Heart left ventricle (tissue), 13 donors: ENCODE results near the gene HTR2A.

ENCODE experiments used
- CTCF ChIP-seq, 12 donors: fragments of 200-600 bp; sonication (generic) in 4 of 12; IDR thresholded peaks; one replicate each; pipeline versions ENCODE4 v1.5.0 to v1.8.0; 2018 to 2022; ENCODE audit warnings: antibody characterized with exemption in 12 of 12, mild to moderate bottlenecking in 5 of 12
- POLR2A ChIP-seq, 2 donors: fragments of 450-650 bp; IDR thresholded peaks; one replicate each; pipeline ENCODE4 v1.6.1; 2017; ENCODE audit warnings: antibody characterized with exemption in 2 of 2, mild to moderate bottlenecking in 2 of 2, moderate library complexity in 2 of 2
- donor health status: ischemic (EF 13 %, LVEDD 7.1; RV severe dilation, severe dysfunction).
- donor health status: DM: no; HTN: yes; CAD: no.
- donor health status: DM: no; HTN: no; CAD: no.
- donor health status: ischemic (EF 25% LVEDD 6.9; RV normal size, moderate dysfunction).
- donor health status: ischemic (EF 25% LVEDD 5.7; RV mildly dilated, moderate dysfunction).
- donor health status: ischemic (EF 35%, LVEDD 5.7; RV mildly dilated, moderate dysfunction).
- donor health status: nonischemic (EF 11% LVEDD 7.7; RV severe dilation, severe dysfunction).
- donor health status: DM: yes; HTN: yes; CAD: no.
- donor health status: PGD.
- donor health status: ischemic (EF 29% LVEDD 5.4; RV normal size, mild dysfunction).
- donor health status: nonischemic (EF 23%, LVEDD 6.1; RV moderate dilation, normal function).

- TF ChIP-seq CTCF (IDR thresholded peaks at IDR 0.05): no peak
- no peak for TF ChIP-seq POLR2A (IDR thresholded peaks at IDR 0.05)
Measured at GRCh38 chr13:46866150-46866549, 30.7 kb downstream of the HTR2A start.
